ENCODE results near the gene FCMR.

FCMR gene

GRCh38 chr1:206902702-206903101 lies 19.0 kb downstream of the FCMR start:
- Histone ChIP-seq H3K27me3 (replicated peaks; ENCODE audit: insufficient read depth, low read length) (no peaks in the 10 kb centered on the region), H3K9ac (ENCODE audit: low read length) (no peak overlapping the region), H2AFZ (ENCODE audit: low read length) (no peak overlapping the region), H3F3A (ENCODE audit: insufficient read depth, low read length) (no peaks in the 10 kb centered on the region), H3K27ac (ENCODE audit: low read length) (no peak overlapping the region), H3K9me3 (replicated peaks; ENCODE audit: insufficient read depth, low read length) (no peaks in the 10 kb centered on the region), H3K79me2 (ENCODE audit: low read length) (no peaks in the 10 kb centered on the region), H3K36me3 (replicated peaks; ENCODE audit: insufficient read depth, low read length) (0 out of 2 replicates have a peak, but pooled peaks cover 4% of the 10 kb centered on the region), H3K9me2 (replicated peaks; ENCODE audit: insufficient read depth, low read length) (no peaks in the 10 kb centered on the region), H3K4me1 (ENCODE audit: low read length) (no peaks in the 10 kb centered on the region), H4K20me1 (ENCODE audit: insufficient read depth, low read length) (no peaks in the 10 kb centered on the region), H3K4me3 (ENCODE audit: low read length) (no peak overlapping the region), H3K4me2 (ENCODE audit: low read depth, low read length) (no peak overlapping the region)
- TF ChIP-seq, protein P1, sequence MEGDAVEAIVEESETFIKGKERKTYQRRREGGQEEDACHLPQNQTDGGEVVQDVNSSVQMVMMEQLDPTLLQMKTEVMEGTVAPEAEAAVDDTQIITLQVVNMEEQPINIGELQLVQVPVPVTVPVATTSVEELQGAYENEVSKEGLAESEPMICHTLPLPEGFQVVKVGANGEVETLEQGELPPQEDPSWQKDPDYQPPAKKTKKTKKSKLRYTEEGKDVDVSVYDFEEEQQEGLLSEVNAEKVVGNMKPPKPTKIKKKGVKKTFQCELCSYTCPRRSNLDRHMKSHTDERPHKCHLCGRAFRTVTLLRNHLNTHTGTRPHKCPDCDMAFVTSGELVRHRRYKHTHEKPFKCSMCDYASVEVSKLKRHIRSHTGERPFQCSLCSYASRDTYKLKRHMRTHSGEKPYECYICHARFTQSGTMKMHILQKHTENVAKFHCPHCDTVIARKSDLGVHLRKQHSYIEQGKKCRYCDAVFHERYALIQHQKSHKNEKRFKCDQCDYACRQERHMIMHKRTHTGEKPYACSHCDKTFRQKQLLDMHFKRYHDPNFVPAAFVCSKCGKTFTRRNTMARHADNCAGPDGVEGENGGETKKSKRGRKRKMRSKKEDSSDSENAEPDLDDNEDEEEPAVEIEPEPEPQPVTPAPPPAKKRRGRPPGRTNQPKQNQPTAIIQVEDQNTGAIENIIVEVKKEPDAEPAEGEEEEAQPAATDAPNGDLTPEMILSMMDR (IDR thresholded peaks at IDR 0.05; ENCODE audit: low read length): no peak
- no peak for DNase-seq

DNA sequence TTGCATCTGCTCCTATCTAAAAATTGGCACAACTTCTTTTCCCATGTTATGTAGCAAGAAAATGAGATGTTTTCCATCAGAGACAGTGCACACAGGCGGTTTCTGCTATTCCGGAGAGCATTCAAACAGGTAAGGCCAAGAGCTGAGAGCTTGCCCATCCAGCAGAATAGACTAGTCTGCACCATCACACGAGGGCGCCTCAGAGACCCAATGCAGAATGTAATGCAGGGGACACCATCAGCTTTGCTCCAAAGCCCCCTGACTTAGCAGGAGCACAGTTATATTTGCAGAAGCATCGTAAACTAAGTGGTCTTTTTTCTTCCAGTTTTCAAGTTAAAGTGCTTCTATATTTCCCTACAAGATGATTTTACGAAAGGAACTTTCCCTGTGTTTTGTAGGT lies 19.8 kb downstream of the FCMR start:
- Histone ChIP-seq H3K4me1 (ENCODE audit: low read length) (no peaks in the 10 kb centered on the region), H3F3A (ENCODE audit: insufficient read depth, low read length) (no peaks in the 10 kb centered on the region), H3K4me3 (ENCODE audit: low read length) (no peak overlapping the region), H3K9me3 (replicated peaks; ENCODE audit: insufficient read depth, low read length) (no peaks in the 10 kb centered on the region), H3K27me3 (replicated peaks; ENCODE audit: insufficient read depth, low read length) (no peaks in the 10 kb centered on the region), H3K27ac (ENCODE audit: low read length) (no peak overlapping the region), H3K4me2 (ENCODE audit: low read depth, low read length) (no peak overlapping the region), H3K79me2 (ENCODE audit: low read length) (no peaks in the 10 kb centered on the region), H2AFZ (ENCODE audit: low read length) (no peak overlapping the region), H3K9ac (ENCODE audit: low read length) (no peak overlapping the region), H3K9me2 (replicated peaks; ENCODE audit: insufficient read depth, low read length) (no peaks in the 10 kb centered on the region), H3K36me3 (replicated peaks; ENCODE audit: insufficient read depth, low read length) (0 out of 2 replicates have a peak, but pooled peaks cover 4% of the 10 kb centered on the region), H4K20me1 (ENCODE audit: insufficient read depth, low read length) (no peaks in the 10 kb centered on the region)
- TF ChIP-seq EZH2phosphoT487 (IDR thresholded peaks at IDR 0.05; ENCODE audit: low read length) (no peak), EZH2 (optimal IDR thresholded peaks at IDR 0.05; ENCODE audit: low read depth, low read length) (no peak)
- TF ChIP-seq, protein P1 (IDR thresholded peaks at IDR 0.05; ENCODE audit: low read length): no peak
- DNase-seq: no peak

DNA sequence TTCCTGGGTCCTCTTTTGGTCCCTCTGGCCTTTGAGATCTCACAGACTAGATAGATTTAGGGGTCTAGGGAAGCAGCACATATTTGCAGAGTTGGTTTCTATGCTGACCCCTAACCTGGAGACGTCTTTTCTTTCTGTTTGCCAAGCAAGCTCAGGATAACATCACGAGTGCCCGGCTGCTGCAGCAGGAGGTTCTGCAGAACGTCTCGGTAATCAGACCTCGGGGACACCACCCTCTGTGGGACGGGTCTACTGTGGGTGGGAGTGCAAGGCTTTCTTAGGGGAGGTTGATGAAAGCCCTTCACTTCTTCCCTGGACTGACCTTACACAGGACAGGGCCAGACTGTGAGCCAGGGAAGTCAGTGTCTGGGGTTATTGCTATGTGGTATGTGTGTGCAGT lies 21.6 kb downstream of the FCMR start:
- no peak overlapping the region for H3K9ac ChIP-seq (ENCODE audit: low read length)
- H3K4me1 ChIP-seq (ENCODE audit: low read length): no peaks in the 10 kb centered on the region
- 0 out of 2 replicates have a peak, but pooled peaks cover 4% of the 10 kb centered on the region for H3K36me3 ChIP-seq (replicated peaks; ENCODE audit: insufficient read depth, low read length)
- H3K9me2 ChIP-seq (replicated peaks; ENCODE audit: insufficient read depth, low read length): no peaks in the 10 kb centered on the region
- no peak overlapping the region for H3K4me3 ChIP-seq (ENCODE audit: low read length)
- no peak for DNase-seq
- no peaks in the 10 kb centered on the region for H4K20me1 ChIP-seq (ENCODE audit: insufficient read depth, low read length)
- no peak overlapping the region for H3K27ac ChIP-seq (ENCODE audit: low read length)
- no peaks in the 10 kb centered on the region for H3K9me3 ChIP-seq (replicated peaks; ENCODE audit: insufficient read depth, low read length)
- TF ChIP-seq EZH2phosphoT487 (IDR thresholded peaks at IDR 0.05; ENCODE audit: low read length) (no peak), EZH2 (optimal IDR thresholded peaks at IDR 0.05; ENCODE audit: low read depth, low read length) (no peak)
- TF ChIP-seq, protein P1 (IDR thresholded peaks at IDR 0.05; ENCODE audit: low read length): no peak
- H3K79me2 ChIP-seq (ENCODE audit: low read length): no peaks in the 10 kb centered on the region
- H3K27me3 ChIP-seq (replicated peaks; ENCODE audit: insufficient read depth, low read length): no peaks in the 10 kb centered on the region
- H3F3A ChIP-seq (ENCODE audit: insufficient read depth, low read length): no peaks in the 10 kb centered on the region
- H2AFZ ChIP-seq (ENCODE audit: low read length): no peak overlapping the region
- no peak overlapping the region for H3K4me2 ChIP-seq (ENCODE audit: low read depth, low read length)
